DMS153 (cell line): ENCODE measurements around the gene TDRD1.

ENCODE experiments used
- DNase-seq: peaks from one replicate; lab custom pipeline; 2025; lab: John Stamatoyannopoulos, UW

TDRD1 gene

GRCh38 chr10:114265392-114266053 lies 86.4 kb downstream of the TDRD1 start:
- no peak for DNase-seq

- peak; percentile 71 for DNase-seq
Measured at GRCh38 chr10:114266521-114266920, 87.4 kb downstream of the TDRD1 start.

- no peak for DNase-seq
Measured at GRCh38 chr10:114271075-114271778, 92.1 kb downstream of the TDRD1 start.

GRCh38 chr10:114271779-114272167 lies 92.6 kb downstream of the TDRD1 start:
- no peak for DNase-seq

- no peak for DNase-seq
Measured at GRCh38 chr10:114272696-114273095, 93.5 kb downstream of the TDRD1 start.

- DNase-seq, result no peak
Measured at GRCh38 chr10:114273910-114274309, 94.8 kb downstream of the TDRD1 start.

- no peak for DNase-seq
Measured at GRCh38 chr10:114274616-114275453, 95.7 kb downstream of the TDRD1 start.

- DNase-seq, result no peak
Measured at GRCh38 chr10:114276066-114276465, 96.9 kb downstream of the TDRD1 start.

GRCh38 chr10:114276671-114277070 lies 97.5 kb downstream of the TDRD1 start:
- no peak for DNase-seq

GRCh38 chr10:114278140-114278883 lies 99.2 kb downstream of the TDRD1 start:
- no peak for DNase-seq

GRCh38 chr10:114278884-114279191 lies 99.7 kb downstream of the TDRD1 start:
- DNase-seq, result no peak

- no peak for DNase-seq
Measured at GRCh38 chr10:114279289-114279688, 100.1 kb downstream of the TDRD1 start.

GRCh38 chr10:114279901-114280644 lies 100.9 kb downstream of the TDRD1 start:
- no peak for DNase-seq

- no peak for DNase-seq
Measured at GRCh38 chr10:114281006-114281405, 101.9 kb downstream of the TDRD1 start.

GRCh38 chr10:114281461-114281860 lies 102.3 kb downstream of the TDRD1 start:
- DNase-seq, result no peak
